Measurements from ENCODE around the gene LIPT2.

- TF ChIP-seq SNAI2 (CRISPR knock-in tag; IDR thresholded peaks at IDR 0.05) (no peak), ISL1 (CRISPR knock-in tag; IDR thresholded peaks at IDR 0.05) (no peak)
These were observed 487 bp upstream of the LIPT2 start for GRCh38 chr11:74493791-74494630.

Measured in SK-N-SH treated with all-trans-retinoic acid at 6 μM for 48 hours (cell line).